OCI-LY1 (cell line): ENCODE data around the gene DQX1.

Experiments used
- EZH2 ChIP-seq: fragments of 200-600 bp; sonication (generic), shearing (Covaris generic); IDR thresholded peaks from 2 replicates; pipeline ENCODE4 v1.8.0; 2017; ENCODE audit warnings: borderline replicate concordance, mixed run types, mild to moderate bottlenecking, antibody characterized with exemption, low read length, moderate library complexity, mixed read lengths
- TF ChIP-seq, protein P1 (sequence below): fragments of 200-600 bp; sonication (generic), shearing (Covaris generic); IDR thresholded peaks from 2 replicates; pipeline ENCODE4 v1.5.1; 2017; ENCODE audit warnings: mild to moderate bottlenecking, antibody characterized with exemption, low read length, moderate library complexity, mixed read lengths

DNA sequence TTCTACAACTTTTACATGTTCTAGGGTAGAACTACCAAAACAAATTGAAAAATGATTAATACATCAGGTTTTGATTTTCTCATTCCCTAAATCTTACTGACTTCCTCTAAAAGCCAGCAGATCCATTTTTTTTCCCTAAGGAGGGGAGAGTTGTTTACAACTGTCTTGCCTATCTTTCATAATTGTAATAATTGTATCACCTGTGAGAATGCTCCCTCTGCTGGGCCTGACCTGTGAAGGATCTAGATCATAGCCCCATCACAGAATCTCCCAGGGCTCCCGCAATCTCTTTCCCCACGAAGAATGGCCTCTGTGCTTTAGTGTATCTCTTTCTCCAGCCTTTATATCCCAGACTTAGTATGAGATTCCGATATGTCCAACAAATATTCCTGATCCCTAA, 18.6 kb upstream of the DQX1 start:
- TF ChIP-seq, protein P1, sequence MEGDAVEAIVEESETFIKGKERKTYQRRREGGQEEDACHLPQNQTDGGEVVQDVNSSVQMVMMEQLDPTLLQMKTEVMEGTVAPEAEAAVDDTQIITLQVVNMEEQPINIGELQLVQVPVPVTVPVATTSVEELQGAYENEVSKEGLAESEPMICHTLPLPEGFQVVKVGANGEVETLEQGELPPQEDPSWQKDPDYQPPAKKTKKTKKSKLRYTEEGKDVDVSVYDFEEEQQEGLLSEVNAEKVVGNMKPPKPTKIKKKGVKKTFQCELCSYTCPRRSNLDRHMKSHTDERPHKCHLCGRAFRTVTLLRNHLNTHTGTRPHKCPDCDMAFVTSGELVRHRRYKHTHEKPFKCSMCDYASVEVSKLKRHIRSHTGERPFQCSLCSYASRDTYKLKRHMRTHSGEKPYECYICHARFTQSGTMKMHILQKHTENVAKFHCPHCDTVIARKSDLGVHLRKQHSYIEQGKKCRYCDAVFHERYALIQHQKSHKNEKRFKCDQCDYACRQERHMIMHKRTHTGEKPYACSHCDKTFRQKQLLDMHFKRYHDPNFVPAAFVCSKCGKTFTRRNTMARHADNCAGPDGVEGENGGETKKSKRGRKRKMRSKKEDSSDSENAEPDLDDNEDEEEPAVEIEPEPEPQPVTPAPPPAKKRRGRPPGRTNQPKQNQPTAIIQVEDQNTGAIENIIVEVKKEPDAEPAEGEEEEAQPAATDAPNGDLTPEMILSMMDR, result peak; percentile 34; the same call in 1 of the 2 replicates
- TF ChIP-seq EZH2, result no peak
